Fibroblast of villous mesenchyme (primary cell): ENCODE results near the gene PCBP3. TPM values are rescaled to one million over a fixed set of nuclear protein-coding genes. Genes with fewer than 3 reads are reported as not detected.
"Not testable (repeated sequence)": the region's sequence is repeated elsewhere in the genome, so short reads cannot be mapped to it uniquely, and the experiment has no call there.

Source experiments
- DNase-seq: peaks from one replicate; pipeline ENCODE4 v3.0.0-alpha.2; 2010; ENCODE audit warnings: low read depth
- H3K4me3 ChIP-seq: 2 replicates; pipeline ENCODE4 v1.5.1; 2011; ENCODE audit warnings: low read depth, mild to moderate bottlenecking, low read length
- total RNA-seq: library from RNA; depleted of rRNA; stranded (reverse); fragments of >200 nt; gene quantifications from 2 replicates; pipeline ENCODE4 v1.2.3, GENCODE V29; 2012
- TF ChIP-seq, protein P1 (sequence below): IDR thresholded peaks from 2 replicates; pipeline ENCODE4 v1.5.1; 2012; ENCODE audit warnings: low read depth, mild to moderate bottlenecking, low read length; ENCODE audit not compliant: insufficient read depth

Gene PCBP3
- total RNA-seq, 1 donor: 1.3 TPM

GRCh38 chr21:45957981-45958600 is 314.6 kb downstream of the PCBP3 start:
- DNase-seq: peak; percentile 56
- H3K4me3 ChIP-seq: no peak overlapping the region
- TF ChIP-seq, protein P1, sequence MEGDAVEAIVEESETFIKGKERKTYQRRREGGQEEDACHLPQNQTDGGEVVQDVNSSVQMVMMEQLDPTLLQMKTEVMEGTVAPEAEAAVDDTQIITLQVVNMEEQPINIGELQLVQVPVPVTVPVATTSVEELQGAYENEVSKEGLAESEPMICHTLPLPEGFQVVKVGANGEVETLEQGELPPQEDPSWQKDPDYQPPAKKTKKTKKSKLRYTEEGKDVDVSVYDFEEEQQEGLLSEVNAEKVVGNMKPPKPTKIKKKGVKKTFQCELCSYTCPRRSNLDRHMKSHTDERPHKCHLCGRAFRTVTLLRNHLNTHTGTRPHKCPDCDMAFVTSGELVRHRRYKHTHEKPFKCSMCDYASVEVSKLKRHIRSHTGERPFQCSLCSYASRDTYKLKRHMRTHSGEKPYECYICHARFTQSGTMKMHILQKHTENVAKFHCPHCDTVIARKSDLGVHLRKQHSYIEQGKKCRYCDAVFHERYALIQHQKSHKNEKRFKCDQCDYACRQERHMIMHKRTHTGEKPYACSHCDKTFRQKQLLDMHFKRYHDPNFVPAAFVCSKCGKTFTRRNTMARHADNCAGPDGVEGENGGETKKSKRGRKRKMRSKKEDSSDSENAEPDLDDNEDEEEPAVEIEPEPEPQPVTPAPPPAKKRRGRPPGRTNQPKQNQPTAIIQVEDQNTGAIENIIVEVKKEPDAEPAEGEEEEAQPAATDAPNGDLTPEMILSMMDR: no peak

DNA sequence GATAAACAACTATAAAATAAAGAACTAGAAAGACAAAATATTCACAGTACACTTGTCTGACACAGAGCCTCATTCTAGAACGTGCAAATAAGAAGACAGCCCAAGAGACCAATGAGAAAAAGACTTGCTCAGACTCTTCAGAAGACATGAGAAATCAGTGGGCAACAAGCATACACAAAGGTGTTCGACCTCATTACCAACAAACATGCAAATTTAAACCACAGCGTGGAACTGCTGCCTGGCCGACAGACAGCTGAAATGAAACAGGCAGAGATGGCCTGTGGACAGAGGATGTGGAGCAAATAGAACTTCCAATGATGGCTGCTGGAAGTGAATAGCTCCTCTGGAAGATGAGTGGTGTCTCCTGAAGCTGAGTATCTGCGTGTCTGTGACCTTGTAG is 315.7 kb downstream of the PCBP3 start:
- DNase-seq: peak; percentile 58
- TF ChIP-seq, protein P1: no peak
- H3K4me3 ChIP-seq: no peak overlapping the region

DNA sequence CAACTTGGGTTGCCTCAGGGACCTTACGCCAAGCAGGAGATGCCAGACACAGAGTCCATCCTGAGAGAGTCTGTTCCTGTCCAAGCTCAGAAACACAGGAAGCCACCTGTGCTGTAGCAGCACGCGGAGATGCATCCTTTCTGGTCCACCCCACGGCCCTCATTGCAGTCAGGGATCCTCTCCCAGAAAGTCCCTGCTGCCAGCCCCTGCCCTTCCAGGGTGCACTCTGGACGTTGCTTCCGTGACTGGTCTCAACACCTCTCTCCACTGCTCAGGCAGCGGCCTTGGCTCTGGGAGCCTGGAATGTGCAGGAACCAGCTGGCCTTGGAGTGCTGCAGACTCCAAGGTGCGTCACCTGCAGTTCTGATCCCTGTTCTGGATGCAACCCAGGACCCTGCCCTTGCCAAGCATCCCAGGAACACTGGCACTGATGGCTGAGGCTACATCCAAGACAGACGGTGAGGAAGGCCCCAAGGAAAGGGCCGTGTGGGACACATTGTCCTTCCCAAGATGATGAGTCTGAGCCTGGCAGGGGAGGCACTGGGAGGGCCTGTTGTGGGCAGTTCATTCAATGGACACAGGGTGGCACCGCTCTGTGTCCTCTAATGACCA is 316.4 kb downstream of the PCBP3 start:
- H3K4me3 ChIP-seq: no peak overlapping the region
- no peak for DNase-seq
- TF ChIP-seq, protein P1: no peak

DNA sequence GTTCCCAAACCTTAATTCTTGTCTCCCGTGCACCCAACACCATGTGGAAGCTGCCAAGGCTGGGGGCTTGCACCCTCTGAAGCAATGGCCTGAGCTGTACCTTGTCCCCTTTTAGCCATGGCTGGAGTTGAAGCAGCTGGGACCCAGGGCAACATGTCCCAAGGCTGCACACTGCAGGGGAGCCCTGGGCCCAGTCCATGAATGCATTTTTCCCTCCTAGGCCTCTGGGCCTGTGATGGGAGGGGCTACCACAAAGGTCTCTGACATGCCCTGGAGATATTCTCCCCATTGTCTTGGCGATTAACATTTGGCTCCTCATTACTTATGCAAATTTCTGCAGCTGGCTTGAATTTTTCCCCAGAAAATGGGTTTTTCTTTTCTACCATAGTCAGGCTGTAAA is 317.9 kb downstream of the PCBP3 start:
- DNase-seq: not testable (repeated sequence)

DNA sequence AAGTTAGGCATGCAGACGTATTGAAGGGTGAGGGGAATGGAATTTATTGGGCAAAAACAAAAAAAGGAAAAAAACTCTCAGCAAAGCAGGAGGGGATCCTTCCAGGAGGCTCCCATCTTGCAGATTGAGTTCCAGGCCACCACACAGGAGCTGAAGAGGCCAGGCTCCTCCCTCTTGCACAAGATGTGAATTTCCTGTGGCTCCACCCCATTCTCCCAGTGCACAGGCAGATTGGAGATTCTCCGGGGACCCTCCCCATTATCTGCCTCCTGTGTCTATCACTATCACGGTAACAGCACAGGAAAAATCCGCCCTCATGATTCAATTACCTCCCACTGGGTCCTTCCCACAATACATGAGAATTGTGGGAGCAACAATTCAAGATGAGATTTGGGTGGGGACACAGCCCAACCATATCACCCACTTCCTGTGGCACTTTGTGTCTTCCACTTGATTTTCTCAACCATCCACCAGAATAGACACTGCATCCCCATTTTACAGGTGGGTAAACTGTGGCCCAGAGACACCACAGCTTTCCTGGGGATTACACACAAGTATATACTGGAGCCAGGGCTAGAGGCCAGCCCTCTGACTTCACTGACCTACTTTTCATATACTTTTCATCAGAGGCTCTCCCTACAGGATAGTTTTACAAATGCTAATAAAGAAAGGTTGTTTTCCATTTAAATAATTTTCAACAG is 319.2 kb downstream of the PCBP3 start:
- H3K4me3 ChIP-seq: no peak overlapping the region
- TF ChIP-seq, protein P1: no peak
- no peak for DNase-seq

More for the DNA sequence above, 317.9 kb downstream of the PCBP3 start:
- not testable (repeated sequence) for H3K4me3 ChIP-seq

DNA sequence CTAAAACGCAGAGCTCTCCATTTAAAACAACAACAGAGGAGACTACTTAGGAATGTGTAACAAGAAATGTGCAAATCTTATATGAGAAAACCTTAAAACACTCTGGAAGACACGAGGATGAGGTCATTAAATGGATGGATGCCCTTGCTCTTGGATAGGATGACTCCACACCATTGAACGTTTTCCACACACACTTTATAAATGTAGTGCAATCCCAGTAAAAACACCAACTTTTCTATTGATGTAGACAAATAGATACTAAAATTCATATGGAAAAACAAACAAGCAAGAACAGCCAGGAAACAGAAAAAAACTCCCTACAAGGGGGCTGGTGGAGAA is 319.7 kb downstream of the PCBP3 start:
- H3K4me3 ChIP-seq: no peak overlapping the region
- TF ChIP-seq, protein P1: no peak
- no peak for DNase-seq

DNA sequence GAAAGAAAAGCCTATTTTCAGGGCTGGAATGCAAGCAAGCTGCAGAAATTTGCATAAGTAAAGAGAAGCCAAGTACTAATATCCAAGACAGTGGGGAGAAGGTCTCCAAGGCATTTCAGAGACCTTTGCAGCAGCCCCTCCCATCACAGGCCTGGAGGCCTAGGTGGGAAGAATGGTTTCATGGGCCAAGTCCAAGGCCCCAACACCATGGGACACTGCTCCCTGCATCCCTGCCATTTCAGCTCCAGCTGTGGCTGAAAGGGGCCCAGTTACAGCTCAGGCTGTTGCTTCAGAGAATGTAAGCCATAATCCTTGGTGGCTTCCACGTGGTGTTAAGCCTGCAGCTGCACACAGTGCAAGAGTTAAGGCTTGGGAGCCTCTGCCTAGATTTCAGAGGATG is 321.1 kb downstream of the PCBP3 start:
- TF ChIP-seq, protein P1: no peak
- H3K4me3 ChIP-seq: no peak overlapping the region
- no peak for DNase-seq
